Measurements from ENCODE around the gene HTR3E.

The HTR3E gene

DNA sequence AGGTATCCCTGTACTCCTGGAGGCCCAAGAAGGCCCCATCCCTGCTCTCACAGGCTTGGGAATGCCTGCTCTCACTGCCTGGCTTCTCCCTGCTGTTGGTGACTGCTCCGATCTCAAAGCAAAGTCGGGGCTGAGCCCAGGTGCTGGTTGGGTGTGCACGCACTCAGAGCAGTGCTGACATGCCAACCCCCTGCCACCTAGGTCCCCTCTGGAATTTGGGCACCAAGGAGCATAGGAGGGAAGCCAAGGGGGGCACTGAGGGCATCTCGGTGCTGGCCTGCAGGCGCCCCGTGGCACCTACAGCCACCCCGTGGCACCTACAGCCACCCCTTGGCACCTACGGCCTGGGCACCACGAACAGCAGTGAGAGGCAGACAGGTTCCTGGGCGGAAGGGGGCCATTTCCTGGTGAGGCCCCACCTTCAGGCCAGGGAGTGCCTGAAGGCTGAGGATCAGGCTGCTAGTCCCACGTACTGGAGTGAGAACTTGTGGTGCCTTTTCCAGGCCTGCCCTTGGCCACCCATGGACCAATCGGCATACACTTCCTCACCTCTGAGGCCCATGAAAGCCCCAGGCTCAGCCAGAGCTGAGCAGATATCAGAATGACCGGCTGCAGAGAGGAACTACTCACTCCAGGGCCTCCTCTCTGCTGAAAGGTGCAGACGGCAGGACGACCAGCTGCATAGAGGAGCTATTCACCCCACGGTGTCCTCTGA lies 15.6 kb upstream of the HTR3E start:
- TF ChIP-seq ZFX (IDR thresholded peaks at IDR 0.05; ENCODE audit: borderline replicate concordance) (no peak), CTCF (IDR thresholded peaks at IDR 0.05) (no peak)
- no peak overlapping the region for H3K27ac ChIP-seq

DNA sequence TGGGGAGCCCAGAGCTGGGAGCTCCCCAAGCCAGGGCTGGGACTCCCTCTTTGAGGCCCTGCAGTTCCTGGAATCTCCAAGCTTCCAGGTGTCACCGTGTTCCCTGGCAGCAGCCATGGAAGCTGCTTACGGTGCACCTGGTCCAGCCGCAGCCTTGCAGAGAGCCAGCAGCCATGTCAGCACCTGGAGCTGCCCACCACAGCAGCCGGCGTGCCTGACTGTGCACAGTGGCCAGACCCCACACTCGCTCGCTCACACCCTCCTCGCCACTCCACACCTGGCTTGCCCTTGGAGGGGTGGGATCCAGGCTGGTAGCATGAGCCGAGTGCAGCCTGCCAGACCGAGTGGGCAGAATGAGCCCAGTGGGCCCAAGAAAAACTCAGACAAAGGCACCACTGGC lies 14.8 kb upstream of the HTR3E start:
- TF ChIP-seq CTCF (IDR thresholded peaks at IDR 0.05) = no peak
- TF ChIP-seq ZFX (IDR thresholded peaks at IDR 0.05; ENCODE audit: borderline replicate concordance) = no peak
- H3K27ac ChIP-seq = no peak overlapping the region

DNA sequence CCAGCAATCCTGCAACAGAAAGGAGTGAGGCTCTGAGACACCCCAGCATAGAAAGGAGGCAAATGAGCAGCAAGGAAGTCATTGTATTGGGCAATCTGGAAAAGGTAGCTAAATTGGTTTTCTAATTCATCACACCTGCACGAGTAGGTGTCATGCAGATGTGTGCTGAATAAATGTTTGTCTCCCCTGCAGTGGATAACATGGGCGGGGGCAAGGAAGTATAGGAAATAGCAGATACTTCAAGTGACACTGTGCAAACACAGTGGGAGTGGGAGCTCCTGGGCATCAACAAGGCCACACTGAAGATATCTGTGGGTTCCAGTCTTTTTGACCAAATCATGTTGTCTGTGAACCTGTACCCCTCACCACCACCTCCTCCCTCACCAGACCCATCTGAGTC lies 14.4 kb upstream of the HTR3E start:
- TF ChIP-seq CTCF (IDR thresholded peaks at IDR 0.05) (no peak), ZFX (IDR thresholded peaks at IDR 0.05; ENCODE audit: borderline replicate concordance) (no peak)
- no peak overlapping the region for H3K27ac ChIP-seq

DNA sequence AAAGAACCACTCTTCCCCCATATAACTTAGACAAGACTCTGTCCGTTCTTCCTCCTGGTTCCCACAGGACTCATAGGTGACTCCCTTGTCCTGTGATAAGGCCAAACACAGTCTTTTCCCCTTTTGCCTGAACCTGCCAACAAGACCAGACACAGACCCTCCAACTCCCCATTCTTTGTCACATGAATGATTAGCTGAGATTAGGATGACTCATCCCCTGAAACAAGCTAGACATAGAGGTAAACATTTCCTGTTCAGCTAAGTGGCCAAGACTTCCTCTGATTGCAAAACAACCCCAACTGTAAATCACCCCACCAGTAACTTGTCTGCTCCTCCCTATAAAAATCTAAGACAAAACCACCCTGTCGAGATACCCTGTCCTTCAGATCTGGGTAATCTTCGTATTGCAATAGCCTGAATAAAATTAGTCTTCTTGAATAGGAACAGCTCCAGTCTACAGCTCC lies 11.4 kb upstream of the HTR3E start:
- TF ChIP-seq ZFX (IDR thresholded peaks at IDR 0.05; ENCODE audit: borderline replicate concordance) (no peak), CTCF (IDR thresholded peaks at IDR 0.05) (no peak)
- H3K27ac ChIP-seq = no peak overlapping the region

GRCh38 chr3:184092199-184092598 lies 4.7 kb upstream of the HTR3E start:
- no peak overlapping the region for H3K27ac ChIP-seq
- TF ChIP-seq ZFX (IDR thresholded peaks at IDR 0.05; ENCODE audit: borderline replicate concordance) = no peak
- no peak for TF ChIP-seq CTCF (IDR thresholded peaks at IDR 0.05)

- H3K27ac ChIP-seq = no peak overlapping the region
- TF ChIP-seq CTCF (IDR thresholded peaks at IDR 0.05) = no peak
- no peak for TF ChIP-seq ZFX (IDR thresholded peaks at IDR 0.05; ENCODE audit: borderline replicate concordance)
Observed at GRCh38 chr3:184097556-184097955, 692 bp downstream of the HTR3E start.

GRCh38 chr3:184099806-184100686 lies 3.2 kb downstream of the HTR3E start:
- no peak overlapping the region for H3K27ac ChIP-seq
- TF ChIP-seq ZFX (IDR thresholded peaks at IDR 0.05; ENCODE audit: borderline replicate concordance) (no peak), CTCF (IDR thresholded peaks at IDR 0.05) (no peak)
